ENCODE results near the gene C11orf58.

Gene C11orf58

GRCh38 chr11:16744128-16744725 is 5.8 kb downstream of the C11orf58 start:
- TF ChIP-seq RAD21 (IDR thresholded peaks at IDR 0.05; ENCODE audit: low read depth) (no peak), REST (IDR thresholded peaks at IDR 0.05; ENCODE audit: low read depth) (no peak), TEAD4 (IDR thresholded peaks at IDR 0.05) (no peak)

- TF ChIP-seq NFIC (IDR thresholded peaks at IDR 0.05), result no peak
- no peak for TF ChIP-seq EP300 (IDR thresholded peaks at IDR 0.05; ENCODE audit: borderline replicate concordance)
- no peak for TF ChIP-seq TAF1 (IDR thresholded peaks at IDR 0.05; ENCODE audit: low read depth)
- no peak for TF ChIP-seq MAX (IDR thresholded peaks at IDR 0.05)
- no peak for TF ChIP-seq TCF12 (IDR thresholded peaks at IDR 0.05; ENCODE audit: low read depth)
- no peak for TF ChIP-seq FOXM1 (IDR thresholded peaks at IDR 0.05; ENCODE audit: borderline replicate concordance, low read depth)
- TF ChIP-seq ZBTB7A (IDR thresholded peaks at IDR 0.05; ENCODE audit: low read depth), result no peak
- no peak for TF ChIP-seq REST (IDR thresholded peaks at IDR 0.05; ENCODE audit: low read depth)
- no peak for TF ChIP-seq CEBPB (IDR thresholded peaks at IDR 0.05)
Measured at GRCh38 chr11:16745950-16746605, 7.6 kb downstream of the C11orf58 start.

GRCh38 chr11:16749092-16749491 is 10.6 kb downstream of the C11orf58 start:
- no peak for TF ChIP-seq ZBTB7A (IDR thresholded peaks at IDR 0.05; ENCODE audit: low read depth)
- TF ChIP-seq USF1 (IDR thresholded peaks at IDR 0.05), result no peak
- no peak for TF ChIP-seq EGR1 (IDR thresholded peaks at IDR 0.05)
- TF ChIP-seq NFIC (IDR thresholded peaks at IDR 0.05), result no peak
- no peak for TF ChIP-seq TEAD4 (IDR thresholded peaks at IDR 0.05)
- TF ChIP-seq CREB1 (IDR thresholded peaks at IDR 0.05; ENCODE audit: low read depth), result no peak
- no peak for TF ChIP-seq YY1 (IDR thresholded peaks at IDR 0.05; ENCODE audit: low read depth)
- no peak for TF ChIP-seq FOXM1 (IDR thresholded peaks at IDR 0.05; ENCODE audit: borderline replicate concordance, low read depth)
- TF ChIP-seq EP300 (IDR thresholded peaks at IDR 0.05; ENCODE audit: borderline replicate concordance), result no peak
- TF ChIP-seq CEBPB (IDR thresholded peaks at IDR 0.05), result no peak
- no peak for TF ChIP-seq TCF12 (IDR thresholded peaks at IDR 0.05; ENCODE audit: low read depth)
- no peak for TF ChIP-seq TAF1 (IDR thresholded peaks at IDR 0.05; ENCODE audit: low read depth)
- no peak for TF ChIP-seq REST (IDR thresholded peaks at IDR 0.05; ENCODE audit: low read depth)

- TF ChIP-seq EGR1 (IDR thresholded peaks at IDR 0.05) (no peak), TEAD4 (IDR thresholded peaks at IDR 0.05) (no peak), EP300 (IDR thresholded peaks at IDR 0.05; ENCODE audit: borderline replicate concordance) (no peak), REST (IDR thresholded peaks at IDR 0.05; ENCODE audit: low read depth) (no peak), CREB1 (IDR thresholded peaks at IDR 0.05; ENCODE audit: low read depth) (no peak), USF1 (IDR thresholded peaks at IDR 0.05) (no peak), NFIC (IDR thresholded peaks at IDR 0.05) (no peak), CEBPB (IDR thresholded peaks at IDR 0.05) (no peak), RAD21 (IDR thresholded peaks at IDR 0.05; ENCODE audit: low read depth) (no peak), FOXM1 (IDR thresholded peaks at IDR 0.05; ENCODE audit: borderline replicate concordance, low read depth) (no peak), TAF1 (IDR thresholded peaks at IDR 0.05; ENCODE audit: low read depth) (no peak), ZBTB7A (IDR thresholded peaks at IDR 0.05; ENCODE audit: low read depth) (no peak), MAX (IDR thresholded peaks at IDR 0.05) (no peak), TCF12 (IDR thresholded peaks at IDR 0.05; ENCODE audit: low read depth) (no peak), YY1 (IDR thresholded peaks at IDR 0.05; ENCODE audit: low read depth) (no peak)
Measured at GRCh38 chr11:16749666-16750065, 11.2 kb downstream of the C11orf58 start.
